ENCODE data around the gene GLRX. TPM values are rescaled to one million over a fixed set of nuclear protein-coding genes. Genes with fewer than 3 reads are reported as not detected.

The GLRX gene
- polyA plus RNA-seq, 1 of the 3 experiments (the other 2 are of a cell fraction) = 40.0 TPM

GRCh38 chr5:95864944-95865504, 42.5 kb upstream of the GLRX start:
- no peaks in the 10 kb centered on the region for H4K20me1 ChIP-seq (ENCODE audit: insufficient read depth)
- no peaks in the 10 kb centered on the region for H3K9me3 ChIP-seq
- WGBS (ENCODE audit: low lambda C conversion rate) = 77% methylated on average over 6 of the region's 6 CpGs
- H3F3A ChIP-seq (replicated peaks; ENCODE audit: insufficient read depth) = peaks cover 41% of the 10 kb centered on the region
- H3K27me3 ChIP-seq (ENCODE audit: insufficient read depth) = no peaks in the 10 kb centered on the region
- H3K9me2 ChIP-seq = no peaks in the 10 kb centered on the region
- CTCF ChIA-PET = interaction anchor here (1.1 to 12.9 kb wide), 4 partner anchors 19 to 479 kb away, joined by 3 to 157 read pairs (median 4); no protein-coding TSS in a partner anchor
- H3K79me2 ChIP-seq (ENCODE audit: insufficient read depth) = no peaks in the 10 kb centered on the region
- TF ChIP-seq USF1 (IDR thresholded peaks at IDR 0.05; ENCODE audit: borderline replicate concordance, low read depth) = no peak
- no peak for TF ChIP-seq TAF1 (IDR thresholded peaks at IDR 0.05; ENCODE audit: borderline replicate concordance, low read depth, low read length)
- no peak for TF ChIP-seq CHD2 (IDR thresholded peaks at IDR 0.05; ENCODE audit: low read length, partially characterized antibody)
- no peak for TF ChIP-seq NRF1 (IDR thresholded peaks at IDR 0.05; ENCODE audit: low read depth, low read length)
- no peak for TF ChIP-seq YY1 (IDR thresholded peaks at IDR 0.05; ENCODE audit: low read depth)
- no peak for TF ChIP-seq TCF12 (IDR thresholded peaks at IDR 0.05)
- no peak overlapping the region for H3K4me3 ChIP-seq (ENCODE audit: low read depth in 2 of 2, low read length in 1 of 2)
- H3K4me2 ChIP-seq = no peak overlapping the region
- no peak overlapping the region for H2AFZ ChIP-seq (ENCODE audit: low read depth)
- H3K36me3 ChIP-seq (replicated peaks in 1 of 2; ENCODE audit: control insufficient read depth in 1 of 2, insufficient read depth in 2 of 2, low read length in 1 of 2) = no peaks in the 10 kb centered on the region
- DNase-seq = no peak
- H3K27ac ChIP-seq (ENCODE audit: low read depth in 2 of 2, low read length in 1 of 2) = peak overlapping the region in 1 of 2 experiments; percentile 7; a peak in 1 of 4 replicates
- no peak overlapping the region for H3K9ac ChIP-seq
- H3K4me1 ChIP-seq (ENCODE audit: control insufficient read depth in 1 of 2, insufficient read depth in 2 of 2, low read depth in 1 of 2, low read length in 1 of 2) = peaks cover 0 to 36% of the 10 kb centered on the region in 2 experiments; a peak in 2 of 4 replicates
- POLR2A ChIA-PET = no interaction called here

GRCh38 chr5:95864456-95864855, 41.9 kb upstream of the GLRX start:
- 92% methylated on average over 1 of the region's 1 CpG for WGBS (ENCODE audit: low lambda C conversion rate)
- H3K4me1 ChIP-seq (ENCODE audit: control insufficient read depth in 1 of 2, insufficient read depth in 2 of 2, low read depth in 1 of 2, low read length in 1 of 2) = peaks cover 0 to 37% of the 10 kb centered on the region in 2 experiments; a peak in 3 of 4 replicates
- CTCF ChIA-PET = interaction anchor here (0.6 to 12.9 kb wide), 5 partner anchors 18 to 480 kb away, joined by 3 to 157 read pairs (median 4); no protein-coding TSS in a partner anchor

More at GRCh38 chr5:95864456-95864855, 41.9 kb upstream of the GLRX start:
- DNase-seq = no peak
- Histone ChIP-seq H3K9me2 (no peaks in the 10 kb centered on the region), H3K79me2 (ENCODE audit: insufficient read depth) (no peaks in the 10 kb centered on the region), H3K9me3 (no peaks in the 10 kb centered on the region), H4K20me1 (ENCODE audit: insufficient read depth) (no peaks in the 10 kb centered on the region), H3K27me3 (ENCODE audit: insufficient read depth) (no peaks in the 10 kb centered on the region), H3K4me2 (no peak overlapping the region), H3F3A (replicated peaks; ENCODE audit: insufficient read depth) (peaks cover 42% of the 10 kb centered on the region), H3K9ac (no peak overlapping the region), H3K36me3 (replicated peaks in 1 of 2; ENCODE audit: control insufficient read depth in 1 of 2, insufficient read depth in 2 of 2, low read length in 1 of 2) (no peaks in the 10 kb centered on the region), H3K27ac (ENCODE audit: low read depth in 2 of 2, low read length in 1 of 2) (no peak overlapping the region), H3K4me3 (ENCODE audit: low read depth in 2 of 2, low read length in 1 of 2) (no peak overlapping the region), H2AFZ (ENCODE audit: low read depth) (no peak overlapping the region)
- TF ChIP-seq NFIC (IDR thresholded peaks at IDR 0.05; ENCODE audit: borderline replicate concordance) = no peak
- no peak for TF ChIP-seq IRF3 (IDR thresholded peaks at IDR 0.05; ENCODE audit: low read depth, low read length)
- no peak for TF ChIP-seq RAD21 (IDR thresholded peaks at IDR 0.05; ENCODE audit: low read length)
- no peak for TF ChIP-seq GATA2 (CRISPR knock-in tag; IDR thresholded peaks at IDR 0.05)
- TF ChIP-seq YY1 (IDR thresholded peaks at IDR 0.05; ENCODE audit: low read depth) = no peak
- TF ChIP-seq RCOR1 (IDR thresholded peaks at IDR 0.05; ENCODE audit: low read length) = no peak
- no peak for TF ChIP-seq EZH2phosphoT487 (IDR thresholded peaks at IDR 0.05; ENCODE audit: borderline replicate concordance, low read depth)
- TF ChIP-seq RFX5 (IDR thresholded peaks at IDR 0.05; ENCODE audit: low read length) = no peak
- no peak for TF ChIP-seq JUND (IDR thresholded peaks at IDR 0.05)
- no peak for TF ChIP-seq MEF2A (IDR thresholded peaks at IDR 0.05; ENCODE audit: borderline replicate concordance, low read depth)
- TF ChIP-seq SMC3 (IDR thresholded peaks at IDR 0.05; ENCODE audit: low read depth, low read length) = no peak
- TF ChIP-seq USF2 (IDR thresholded peaks at IDR 0.05; ENCODE audit: borderline replicate concordance, low read depth, low read length) = no peak
- POLR2A ChIA-PET = no interaction called here

Data from SK-N-SH (cell line).